Skeletal muscle tissue (tissue), 4 donors: ENCODE results near the gene SEPTIN12. TPM values are rescaled to one million over a fixed set of nuclear protein-coding genes. Genes with fewer than 3 reads are reported as not detected.

Experiments
- H3K27ac ChIP-seq: one replicate; pipeline ENCODE4 v1.7.0; 2013; ENCODE audit warnings: mild to moderate bottlenecking, low read depth, low read length, inconsistent platforms
- H3K27me3 ChIP-seq, 3 donors: one replicate each; pipeline ENCODE4 v1.7.0; 2013; ENCODE audit warnings: low read length in 3 of 3; ENCODE audit not compliant: control insufficient read depth in 3 of 3, insufficient read depth in 3 of 3
- H3K36me3 ChIP-seq, 3 donors: one replicate each; pipeline ENCODE4 v1.7.0; 2013; ENCODE audit warnings: low read length in 3 of 3; ENCODE audit not compliant: control insufficient read depth in 3 of 3, insufficient read depth in 3 of 3
- H3K4me1 ChIP-seq, 3 donors: one replicate each; pipeline ENCODE4 v1.7.0; 2013; ENCODE audit warnings: low read length in 3 of 3, mild to moderate bottlenecking in 3 of 3; ENCODE audit not compliant: control insufficient read depth in 3 of 3, insufficient read depth in 3 of 3
- H3K4me3 ChIP-seq, 3 donors: one replicate each; pipeline ENCODE4 v1.7.0; 2013; ENCODE audit warnings: low read length in 3 of 3
- H3K9ac ChIP-seq, 3 donors: one replicate each; pipeline ENCODE4 v1.7.0; 2013; ENCODE audit warnings: low read length in 3 of 3, mild to moderate bottlenecking in 3 of 3, moderate library complexity in 2 of 3, low read depth in 1 of 3
- H3K9me3 ChIP-seq, 3 donors: one replicate each; pipeline ENCODE4 v1.7.0; 2013; ENCODE audit warnings: low read length in 3 of 3; ENCODE audit not compliant: control insufficient read depth in 3 of 3
- total RNA-seq: library from RNA; depleted of rRNA; stranded (reverse); fragments of >200 nt; gene quantifications from one replicate; pipeline ENCODE4 v1.2.3, GENCODE V29; 2014
- donor health status: Osteomylitis.

SEPTIN12 gene
- total RNA-seq, 1 donor from 2014 or later: not detected

DNA sequence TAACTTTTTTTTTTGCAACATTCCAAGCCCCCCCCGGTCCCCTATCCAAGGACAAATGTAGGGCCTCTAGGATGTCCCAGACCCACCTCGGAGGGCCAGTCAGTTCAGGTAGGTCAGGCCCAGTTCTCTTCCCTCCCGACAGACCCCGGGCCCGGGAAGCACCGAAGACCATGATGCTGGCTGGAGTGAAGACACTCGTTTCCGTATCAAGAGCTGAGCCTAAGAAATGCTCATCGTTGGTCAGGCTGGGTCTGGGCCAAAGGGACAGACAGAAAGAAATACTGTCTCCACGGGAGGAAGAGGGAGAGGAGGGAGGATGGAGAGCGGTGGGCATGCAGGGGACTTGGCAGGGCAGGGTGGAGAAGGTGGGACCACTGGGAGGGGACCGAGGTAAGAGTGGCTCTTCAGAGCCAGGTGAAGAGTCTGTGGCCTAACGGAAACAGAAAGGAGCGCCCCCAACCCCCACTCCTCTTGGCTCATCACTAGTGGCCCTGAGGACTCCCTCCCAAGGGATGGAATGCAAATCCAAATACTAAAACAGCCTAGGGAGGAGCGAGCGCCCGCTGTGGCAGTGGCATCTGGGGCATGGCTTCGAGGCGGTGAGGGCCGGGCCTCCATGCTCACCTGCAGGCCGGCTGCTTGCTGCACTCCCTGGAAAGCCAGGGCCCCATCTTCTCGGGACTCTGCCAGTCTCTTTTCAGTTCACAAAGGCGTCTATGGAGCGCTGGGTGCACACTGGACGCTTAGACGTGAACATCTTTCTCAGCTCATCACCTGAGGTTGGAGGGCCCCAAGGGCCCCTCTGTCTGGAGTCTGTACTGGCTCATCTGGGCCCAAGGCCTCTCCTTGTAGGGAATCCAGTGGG is 16.0 kb upstream of the SEPTIN12 start:
- no peak overlapping the region for H3K9ac ChIP-seq
- no peak overlapping the region for H3K4me3 ChIP-seq
- peaks cover 28 to 36% (median 28%) of the 10 kb centered on the region in 3 donors for H3K36me3 ChIP-seq
- no peak overlapping the region for H3K27ac ChIP-seq
- peaks cover 14 to 20% (median 15%) of the 10 kb centered on the region in 3 donors for H3K4me1 ChIP-seq
- H3K9me3 ChIP-seq: no peaks in the 10 kb centered on the region
- H3K27me3 ChIP-seq: no peaks in the 10 kb centered on the region

DNA sequence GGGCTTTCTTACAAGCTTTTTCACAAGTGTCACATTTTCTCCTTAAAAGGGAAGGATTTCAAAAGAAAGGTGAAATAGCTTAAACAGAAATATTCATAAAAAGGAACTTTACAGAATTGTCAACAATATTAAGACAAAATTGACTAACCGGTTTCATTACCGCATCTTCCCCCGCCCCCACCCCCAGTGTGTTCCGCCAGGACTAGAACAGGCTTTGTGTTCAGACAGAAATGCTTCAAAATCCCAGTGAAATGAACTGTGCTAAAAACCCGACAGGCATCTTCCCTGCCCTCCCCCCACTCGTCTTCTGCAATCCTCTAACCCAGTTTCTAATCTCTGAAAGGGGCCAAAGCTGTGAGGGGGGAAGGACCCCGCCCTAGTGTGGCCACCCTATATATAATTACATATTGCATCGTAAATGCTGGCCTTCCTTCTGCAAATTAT is 15.3 kb upstream of the SEPTIN12 start:
- Histone ChIP-seq H3K36me3 (peaks cover 29 to 35% (median 34%) of the 10 kb centered on the region in 3 donors), H3K9ac (peak overlapping the region in 1 of 3 donors; percentile 86), H3K9me3 (no peaks in the 10 kb centered on the region), H3K4me3 (peak overlapping the region in 1 of 3 donors; percentile 81), H3K4me1 (peaks cover 14 to 20% (median 15%) of the 10 kb centered on the region in 3 donors), H3K27me3 (no peaks in the 10 kb centered on the region), H3K27ac (no peak overlapping the region)

DNA sequence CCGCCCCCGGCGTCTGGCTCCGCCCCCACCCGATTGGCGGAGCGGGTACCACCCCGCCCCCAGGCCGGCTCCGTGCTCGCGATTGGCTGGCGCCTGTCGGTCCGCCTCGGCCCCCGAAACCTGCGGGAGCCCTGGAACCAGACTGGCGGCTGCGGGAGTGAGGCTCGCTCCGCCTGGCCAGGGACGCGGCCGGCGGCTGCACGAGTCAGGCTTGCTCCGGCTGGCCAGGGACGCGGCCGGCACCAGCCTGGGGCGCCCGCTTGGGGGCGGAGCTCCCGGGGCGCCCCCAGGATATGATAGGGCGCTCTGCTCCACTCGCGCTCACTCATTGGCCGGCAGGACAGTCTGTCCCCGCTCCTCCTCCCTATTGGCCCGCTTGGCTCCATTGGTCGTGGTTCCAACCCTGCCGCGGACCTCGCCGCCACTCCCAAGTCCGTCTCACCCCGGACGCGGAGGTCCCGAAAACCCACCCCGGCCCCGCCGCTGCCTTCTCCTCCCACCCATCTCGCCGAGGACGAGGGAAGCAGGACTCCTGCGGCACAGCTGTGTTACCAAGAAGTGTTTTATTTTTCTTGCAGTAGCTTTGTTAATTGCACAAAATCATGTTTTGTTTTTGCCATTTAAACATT is 14.6 kb upstream of the SEPTIN12 start:
- Histone ChIP-seq H3K27ac (peak overlapping the region; percentile 40), H3K27me3 (no peaks in the 10 kb centered on the region), H3K9me3 (no peaks in the 10 kb centered on the region), H3K4me1 (peaks cover 14 to 20% (median 15%) of the 10 kb centered on the region in 3 donors), H3K9ac (peak overlapping the region; percentile 65 to 86 (median 77)), H3K36me3 (peaks cover 23 to 38% (median 37%) of the 10 kb centered on the region in 3 donors), H3K4me3 (peak overlapping the region; percentile 75 to 85 (median 81))

- Histone ChIP-seq H3K27me3 (no peaks in the 10 kb centered on the region), H3K9ac (peak within 1 kb of the TSS; percentile 65 to 86 (median 77)), H3K4me3 (peak within 1 kb of the TSS; percentile 75 to 85 (median 81)), H3K9me3 (no peaks in the 10 kb centered on the region), H3K27ac (peak within 1 kb of the TSS; percentile 75), H3K4me1 (peaks cover 14 to 20% (median 15%) of the 10 kb centered on the region in 3 donors), H3K36me3 (peaks cover 24 to 43% (median 35%) of the 10 kb centered on the region in 3 donors)
Observed at GRCh38 chr16:4801962-4802658, 14.0 kb upstream of the SEPTIN12 start, which contains the start of gene ROGDI. TSS of gene ROGDI (minus strand) at chr16:4802633. CDS start at chr16:4802571, 62 bp downstream.

DNA sequence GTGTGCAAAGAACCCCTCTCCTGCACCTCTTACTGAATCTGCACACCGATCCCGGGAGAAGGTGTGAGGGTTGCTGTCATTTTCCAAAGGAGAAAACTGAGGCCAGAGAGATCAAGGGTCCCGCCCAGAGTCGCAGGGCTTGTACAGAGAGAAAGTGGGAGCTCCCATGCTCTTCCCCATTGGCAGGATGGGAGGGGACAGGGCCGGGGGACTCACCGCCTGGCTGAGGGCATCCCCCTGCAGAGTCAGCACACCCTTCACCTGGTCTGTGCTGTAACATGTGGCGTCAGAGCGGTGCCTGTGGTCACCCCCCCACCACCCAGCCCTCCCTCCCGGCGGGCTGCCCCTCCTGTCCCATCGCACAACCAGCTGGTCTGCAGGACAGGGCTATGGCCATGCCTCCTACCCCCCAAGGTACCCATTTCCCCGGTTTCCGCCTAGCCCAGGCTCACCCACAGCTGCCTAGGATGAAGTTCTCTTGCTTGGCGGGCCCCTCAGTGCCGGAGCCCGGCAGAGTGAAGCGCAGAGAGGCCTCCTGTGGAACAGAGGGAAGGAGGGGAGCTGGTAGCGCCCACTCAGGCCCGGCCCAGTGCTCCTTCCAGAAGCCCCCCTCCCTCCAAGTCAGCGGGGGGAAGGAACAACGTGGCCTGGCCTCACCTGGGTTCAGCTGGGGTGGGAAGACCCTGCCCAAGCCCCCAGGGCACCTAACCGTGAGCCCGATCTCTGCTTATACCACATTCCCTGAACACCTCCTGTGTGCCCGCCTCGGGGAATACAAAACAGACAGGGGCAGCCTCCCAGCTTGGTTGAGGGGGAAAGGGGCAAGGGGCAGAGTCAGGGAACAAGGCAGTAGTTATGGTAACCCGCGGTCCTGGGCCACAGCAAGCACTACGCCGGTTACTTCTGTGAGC is 13.2 kb upstream of the SEPTIN12 start:
- no peaks in the 10 kb centered on the region for H3K9me3 ChIP-seq
- peaks cover 24 to 42% (median 37%) of the 10 kb centered on the region in 3 donors for H3K36me3 ChIP-seq
- H3K27me3 ChIP-seq: no peaks in the 10 kb centered on the region
- H3K4me3 ChIP-seq: peak overlapping the region; percentile 75 to 85 (median 81)
- peaks cover 14 to 20% (median 15%) of the 10 kb centered on the region in 3 donors for H3K4me1 ChIP-seq
- peak overlapping the region; percentile 75 for H3K27ac ChIP-seq
- peak overlapping the region; percentile 62 to 86 (median 74) for H3K9ac ChIP-seq

DNA sequence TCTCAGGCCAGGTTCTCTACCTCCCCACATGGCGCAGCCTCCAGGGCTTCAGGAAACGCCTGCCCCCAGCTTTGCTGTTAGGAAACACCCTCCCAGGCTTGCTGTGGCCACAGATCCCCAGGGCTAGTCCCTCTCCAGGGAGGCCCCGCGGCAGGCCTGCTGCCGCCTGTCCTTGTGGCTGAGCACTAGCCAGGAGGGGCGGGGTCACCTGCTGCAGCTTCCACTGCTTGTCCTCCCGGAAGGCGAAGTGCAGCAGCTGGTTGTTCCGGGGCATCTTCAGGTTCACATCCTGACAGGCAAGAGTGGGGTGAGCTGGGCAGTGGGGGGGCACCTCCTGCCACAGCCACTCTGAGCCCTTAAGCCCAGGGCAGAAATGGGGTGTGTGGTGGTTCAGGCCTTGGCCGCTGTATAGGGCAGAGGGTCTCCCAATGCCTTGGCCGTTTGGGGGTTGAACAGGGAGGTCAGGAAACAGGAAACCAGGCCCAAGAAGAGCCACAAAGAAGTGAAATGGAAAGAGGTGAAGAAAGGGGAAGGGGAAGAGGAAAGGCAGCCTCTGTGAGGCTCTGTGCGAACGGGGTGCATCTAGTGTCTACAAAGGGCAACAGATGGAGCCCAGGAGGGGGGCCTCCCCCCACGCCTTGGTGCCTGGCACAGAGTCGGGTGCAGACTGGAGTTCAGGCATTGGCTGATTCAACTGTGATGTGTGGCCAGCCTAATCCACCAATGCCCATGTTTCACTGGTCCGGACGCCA is 12.3 kb upstream of the SEPTIN12 start:
- Histone ChIP-seq H3K9me3 (no peaks in the 10 kb centered on the region), H3K4me3 (no peak overlapping the region), H3K27ac (no peak overlapping the region), H3K4me1 (peaks cover 14 to 20% (median 15%) of the 10 kb centered on the region in 3 donors), H3K9ac (peak overlapping the region in 2 of 3 donors; percentile 16 to 62), H3K36me3 (peaks cover 24 to 39% (median 33%) of the 10 kb centered on the region in 3 donors), H3K27me3 (no peaks in the 10 kb centered on the region)

DNA sequence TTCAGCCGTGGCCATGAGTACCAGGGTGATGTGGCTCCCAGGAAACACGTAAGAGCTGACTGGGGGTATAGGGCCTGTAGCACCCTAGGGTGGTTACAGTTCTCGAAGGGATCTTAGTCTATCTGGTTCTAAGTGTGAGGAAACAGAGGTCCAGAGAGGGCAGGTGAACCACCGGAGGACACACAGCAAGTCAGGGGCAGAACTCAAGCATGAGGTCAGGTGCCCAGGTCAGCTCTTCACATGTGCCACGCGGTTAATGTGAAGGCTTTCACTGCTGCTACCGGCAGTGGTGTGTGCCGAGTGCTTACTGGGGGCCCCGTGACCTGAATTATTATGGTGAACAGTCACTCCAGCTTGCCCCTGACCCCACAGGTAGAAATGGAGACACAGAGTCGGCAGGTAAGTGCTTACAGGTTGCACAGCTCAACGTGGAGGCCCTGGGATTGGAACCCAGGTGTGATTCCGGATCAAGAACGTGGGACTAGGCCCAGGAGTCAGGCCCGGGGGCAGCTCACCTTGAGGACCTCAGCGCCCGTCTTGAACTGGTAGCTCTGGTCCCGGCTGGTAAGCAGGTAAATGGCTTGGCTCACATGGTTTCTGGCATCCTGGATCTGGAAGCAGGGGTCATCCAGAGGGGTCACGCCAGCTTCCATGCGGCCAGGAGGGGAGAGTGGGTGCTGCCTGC is 11.2 kb upstream of the SEPTIN12 start:
- Histone ChIP-seq H3K4me3 (no peak overlapping the region), H3K9me3 (no peaks in the 10 kb centered on the region), H3K27me3 (no peaks in the 10 kb centered on the region), H3K36me3 (peaks cover 20 to 29% (median 24%) of the 10 kb centered on the region in 3 donors), H3K9ac (no peak overlapping the region), H3K4me1 (peaks cover 14 to 20% (median 15%) of the 10 kb centered on the region in 3 donors), H3K27ac (no peak overlapping the region)

DNA sequence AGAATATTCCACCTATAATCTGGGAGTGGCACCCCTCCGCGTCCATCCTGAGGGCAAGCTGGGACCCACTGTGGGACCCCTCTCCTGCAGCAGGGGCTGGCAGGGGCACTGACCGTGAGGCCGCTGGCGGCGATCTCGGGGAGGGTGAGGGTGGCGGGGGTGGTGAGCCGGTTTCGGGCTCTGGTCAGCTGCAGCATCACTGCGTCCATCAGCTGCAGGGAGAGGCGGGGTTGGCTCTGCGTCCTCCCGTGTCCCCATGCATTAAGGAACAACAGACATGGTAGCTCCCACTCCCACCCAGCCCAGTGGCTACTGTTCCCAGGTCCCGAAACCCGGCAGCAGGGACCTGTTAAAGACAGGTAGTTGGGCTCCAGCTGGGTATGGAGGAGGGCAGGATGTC is 10.3 kb upstream of the SEPTIN12 start:
- H3K36me3 ChIP-seq: peaks cover 20 to 26% (median 21%) of the 10 kb centered on the region in 3 donors
- peaks cover 14 to 17% (median 15%) of the 10 kb centered on the region in 3 donors for H3K4me1 ChIP-seq
- no peak overlapping the region for H3K27ac ChIP-seq
- H3K9me3 ChIP-seq: no peaks in the 10 kb centered on the region
- H3K9ac ChIP-seq: no peak overlapping the region
- H3K4me3 ChIP-seq: no peak overlapping the region
- no peaks in the 10 kb centered on the region for H3K27me3 ChIP-seq
